GM18868 (cell line): ENCODE results near the gene IGF2R.
"Not testable (repeated sequence)": the region's sequence is repeated elsewhere in the genome, so short reads cannot be mapped to it uniquely, and the experiment has no call there.

Experiments
- ATAC-seq: cut with Tn5 transposase; IDR thresholded peaks from one replicate; pipeline ENCODE4 v1.9.1; 2021; ENCODE audit warnings: mild to moderate bottlenecking, moderate library complexity; ENCODE audit not compliant: unreplicated experiment

Gene IGF2R

DNA sequence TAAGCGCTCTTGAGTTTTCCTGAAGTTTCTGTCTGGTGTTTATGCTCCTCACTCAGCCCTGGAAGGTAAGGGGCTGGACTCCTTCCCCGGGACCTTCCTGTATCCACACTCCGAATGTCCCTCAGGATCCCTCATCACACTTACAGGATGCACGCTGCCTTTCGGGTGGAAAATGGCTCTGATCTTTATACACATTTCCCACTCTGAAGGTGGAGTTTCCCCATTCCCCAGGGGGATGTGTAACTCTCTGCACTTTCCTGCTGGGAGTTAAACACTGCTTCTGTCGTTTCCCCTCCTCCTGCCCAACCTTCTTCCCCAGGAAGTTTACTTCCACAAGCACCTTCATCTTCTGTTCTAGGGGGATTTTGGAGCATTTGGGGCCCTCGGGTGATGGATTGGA, 17.1 kb upstream of the IGF2R start:
- ATAC-seq = no peak

GRCh38 chr6:159952289-159953005, 16.4 kb upstream of the IGF2R start:
- no peak for ATAC-seq

DNA sequence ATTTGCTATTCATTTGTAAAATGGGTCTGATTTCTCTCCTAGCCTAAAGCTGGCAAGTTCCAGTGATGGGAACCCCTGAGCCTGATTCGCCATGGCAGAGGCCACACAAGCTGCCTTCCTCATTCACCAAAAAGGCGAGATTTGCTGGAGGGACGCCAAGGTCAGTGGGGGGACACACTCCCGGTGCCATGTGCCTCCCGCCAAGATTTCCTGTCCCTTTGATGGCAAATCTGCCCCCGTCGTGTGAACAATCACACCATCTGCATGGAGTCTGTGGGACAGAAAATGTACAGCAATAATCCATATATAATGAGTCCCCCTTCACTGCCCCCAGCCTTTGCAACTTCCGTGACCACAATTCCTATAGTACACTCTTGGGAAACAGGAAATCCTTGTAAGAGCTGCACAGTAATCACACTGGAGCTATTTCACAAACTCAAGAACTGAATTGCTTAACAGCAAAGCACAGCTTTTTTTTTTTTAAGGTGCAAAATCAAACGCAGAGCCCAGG, 15.7 kb upstream of the IGF2R start:
- no peak for ATAC-seq

DNA sequence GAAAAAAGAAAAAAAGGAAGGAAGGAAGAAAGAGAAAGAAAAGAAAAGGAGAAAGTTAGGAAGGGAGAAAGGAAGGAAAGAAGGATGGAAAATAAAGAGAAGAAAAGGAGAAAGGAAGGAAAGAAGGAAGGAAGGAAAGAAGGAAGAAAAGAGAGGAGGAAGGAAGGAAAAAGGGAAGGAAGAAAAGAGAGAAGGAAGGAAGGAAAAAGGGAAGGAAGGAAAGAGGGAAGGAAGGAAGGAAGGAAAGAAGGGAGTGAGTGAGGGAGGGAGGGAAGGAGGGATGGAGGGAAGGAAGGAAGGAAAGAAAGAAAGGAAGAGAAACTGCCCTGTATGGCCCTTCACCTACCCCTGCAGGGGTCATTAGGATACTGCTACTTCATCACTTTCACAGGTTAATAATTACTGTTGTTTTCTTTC, 12.9 kb upstream of the IGF2R start:
- ATAC-seq = no peak

DNA sequence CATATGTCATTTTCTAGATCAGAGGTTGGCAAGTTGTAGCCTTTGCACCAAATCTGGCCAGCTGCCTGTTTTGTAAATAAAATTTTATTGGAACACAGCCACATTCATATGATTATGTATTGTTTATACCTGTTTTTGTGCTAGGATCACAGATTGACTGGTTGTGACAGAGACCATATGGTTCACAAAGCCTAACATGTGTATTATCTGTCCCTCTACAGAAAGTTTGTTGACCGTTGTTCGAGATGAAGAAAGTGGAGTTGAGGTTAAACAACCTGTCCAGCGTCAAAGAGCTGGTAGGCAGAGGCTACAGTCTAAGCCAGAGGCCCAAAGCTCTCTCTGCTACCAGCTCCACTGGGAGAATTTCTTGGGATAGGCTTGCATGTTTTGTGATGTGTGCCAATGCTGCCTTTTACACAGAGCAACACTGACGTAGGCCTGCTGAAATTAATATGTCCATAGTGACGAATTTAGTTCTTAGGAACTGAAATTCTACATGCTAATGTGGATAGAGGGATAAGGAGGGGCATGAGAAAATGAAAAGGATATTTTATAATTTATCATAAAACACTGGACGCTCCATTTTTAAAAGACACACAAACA, 11.7 kb upstream of the IGF2R start:
- ATAC-seq = no peak

DNA sequence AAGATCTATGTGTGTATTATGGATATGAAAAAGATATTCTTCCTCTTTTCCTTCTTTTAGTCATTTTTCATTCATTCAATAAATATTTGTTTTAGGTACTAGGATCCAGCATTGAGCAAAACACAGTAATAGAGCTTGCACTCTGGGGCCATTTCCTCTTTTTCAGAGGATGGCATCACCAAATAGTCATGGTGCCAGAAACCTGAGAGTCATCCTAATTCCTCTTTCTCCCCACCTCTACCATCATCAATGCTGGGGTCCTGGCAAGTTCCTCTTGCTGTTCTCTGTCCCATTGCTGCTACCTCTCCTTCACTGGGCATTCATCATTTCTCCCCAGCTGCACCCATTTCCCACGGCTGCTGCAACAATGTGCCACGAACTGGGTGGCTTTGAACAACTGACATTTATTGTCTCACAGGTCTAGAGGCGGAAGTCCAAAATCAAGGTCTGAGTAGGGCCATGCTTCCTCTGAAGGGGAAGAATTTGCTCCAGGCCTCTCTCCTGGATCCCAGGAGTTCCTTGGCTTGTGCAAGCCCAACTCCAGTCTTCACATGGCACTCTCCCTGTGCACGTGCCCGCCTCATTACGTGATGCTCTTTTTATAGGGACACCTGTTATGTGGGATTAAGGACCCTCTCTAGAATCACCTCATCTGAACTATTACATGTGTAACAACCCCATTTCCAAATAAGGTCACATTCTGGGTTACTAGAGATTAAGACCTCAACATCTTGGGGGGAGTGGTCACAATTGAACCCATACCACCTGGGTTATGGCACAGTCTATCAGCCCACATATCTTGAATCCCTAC, 9.5 kb upstream of the IGF2R start:
- ATAC-seq = peak; percentile 90

- no peak for ATAC-seq
These were observed 8.9 kb upstream of the IGF2R start for GRCh38 chr6:159959976-159960384.

- no peak for ATAC-seq
These were observed 8.4 kb upstream of the IGF2R start for GRCh38 chr6:159960485-159960884.

DNA sequence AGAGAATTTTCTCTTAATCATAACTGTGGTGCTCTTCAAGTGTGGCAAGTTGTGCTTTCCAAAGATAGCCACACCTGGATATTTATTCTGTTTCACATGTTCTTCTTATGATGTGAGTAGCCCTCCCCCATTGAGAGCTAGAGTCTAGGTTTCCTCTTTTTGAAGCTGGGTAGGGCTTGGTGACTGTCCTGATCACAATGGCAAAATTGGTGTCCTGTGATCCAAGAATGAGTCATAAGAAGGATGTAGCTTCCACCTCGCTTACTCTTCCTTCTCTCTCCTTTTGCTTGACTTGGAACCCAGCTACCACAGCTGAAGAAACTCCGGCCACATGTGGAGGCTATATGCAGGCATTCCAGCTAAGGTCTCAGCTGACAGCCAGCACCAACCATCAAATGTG, 7.4 kb upstream of the IGF2R start:
- ATAC-seq = peak; percentile 37

DNA sequence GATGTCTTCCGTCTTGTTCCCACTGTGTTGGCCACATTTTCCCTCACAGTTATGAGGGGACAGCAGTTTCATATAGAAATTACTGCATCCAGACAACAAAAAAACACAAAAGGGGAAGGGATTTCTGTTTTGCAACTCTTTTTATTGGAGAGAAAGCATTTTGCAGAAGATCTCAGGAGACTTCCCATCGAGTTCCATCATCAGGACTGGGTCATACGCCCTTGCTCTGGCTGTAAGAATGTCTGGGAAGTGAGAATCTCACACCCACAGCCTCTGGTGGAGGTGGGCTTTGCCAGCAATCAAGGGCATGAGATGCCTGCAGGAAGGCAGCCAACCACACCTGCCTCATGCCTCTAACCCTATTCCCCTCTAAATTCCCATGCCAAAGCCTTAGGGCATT, 5.8 kb upstream of the IGF2R start:
- no peak for ATAC-seq

DNA sequence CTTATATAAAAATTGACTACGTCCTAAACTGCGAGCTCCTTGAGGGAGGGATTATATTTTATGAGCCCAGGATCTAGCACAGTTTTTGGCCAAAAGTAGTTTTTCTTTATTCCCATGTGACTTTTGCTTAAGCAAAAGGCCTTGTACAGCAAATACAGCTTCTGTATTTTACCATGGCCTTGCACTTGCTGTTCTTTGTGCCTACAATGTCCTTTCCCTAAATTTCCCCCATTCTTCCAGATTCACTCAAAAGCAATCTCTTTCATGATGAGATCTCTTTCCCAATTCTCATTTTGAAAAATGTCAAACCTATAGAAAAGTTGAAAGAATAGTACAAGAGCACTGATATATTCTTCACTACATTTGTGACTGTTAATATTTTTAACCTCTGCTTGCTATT, 4.8 kb upstream of the IGF2R start:
- ATAC-seq = no peak

DNA sequence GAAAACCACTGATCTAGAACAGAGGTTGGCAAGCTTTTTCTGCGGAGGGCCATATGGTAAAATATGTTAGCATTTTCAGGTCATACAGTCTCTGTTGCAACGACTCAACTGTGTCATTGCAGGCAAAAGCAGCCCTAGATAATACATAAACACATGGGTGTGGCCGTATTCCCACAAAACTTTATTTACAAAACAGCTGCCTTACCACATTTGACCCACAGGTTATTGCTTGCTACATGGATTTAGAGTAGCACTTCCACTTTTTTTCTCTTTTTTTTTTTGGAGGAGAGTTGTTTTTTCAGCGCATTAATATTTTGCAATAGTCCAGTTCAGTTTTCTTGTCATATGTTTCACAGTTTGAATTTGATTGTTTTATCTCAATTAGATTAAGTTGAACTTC, 2.5 kb upstream of the IGF2R start:
- ATAC-seq = no peak

GRCh38 chr6:159966981-159967380, 1.9 kb upstream of the IGF2R start:
- no peak for ATAC-seq

DNA sequence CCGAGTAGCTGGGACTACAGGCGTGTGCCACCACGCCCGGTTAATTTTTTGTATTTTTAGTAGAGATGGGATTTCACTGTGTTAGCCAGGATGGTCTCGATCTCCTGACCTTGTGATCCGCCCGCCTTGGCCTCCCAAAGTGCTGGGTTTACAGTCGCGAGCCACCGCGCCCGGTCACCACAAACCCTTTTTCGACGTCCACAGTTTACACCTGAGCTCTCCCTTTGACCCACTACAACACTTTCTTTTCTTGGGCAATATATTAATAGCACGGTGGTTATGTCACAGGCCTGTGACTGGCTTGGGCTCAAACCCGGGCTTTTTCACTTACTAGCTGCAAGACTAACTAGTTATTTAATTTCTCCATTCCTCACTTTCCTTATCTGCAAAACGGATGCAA, 1.3 kb upstream of the IGF2R start:
- not testable (repeated sequence) for ATAC-seq

GRCh38 chr6:159969204-159969912, 476 bp downstream of the IGF2R start:
- ATAC-seq = peak; percentile 23

DNA sequence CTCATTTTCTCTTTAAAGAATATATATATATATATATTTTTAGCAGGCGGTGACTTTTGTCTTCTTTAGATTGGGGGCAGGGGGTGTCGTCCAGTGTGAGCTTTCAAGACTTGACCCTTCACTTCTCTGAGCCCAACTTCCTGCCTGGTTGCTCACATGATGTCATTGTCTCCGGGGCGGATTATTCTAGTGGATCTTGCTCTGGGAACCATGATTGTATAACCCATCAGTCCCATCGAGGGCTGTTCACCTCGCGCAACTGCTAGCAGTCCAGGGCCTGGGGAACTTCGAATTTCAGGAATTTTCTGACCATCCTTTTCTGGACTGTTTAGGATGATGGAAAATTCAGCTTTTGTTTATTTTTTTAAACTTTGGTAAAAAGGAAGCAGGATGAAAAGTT, 1.0 kb downstream of the IGF2R start:
- ATAC-seq = peak; percentile 38

DNA sequence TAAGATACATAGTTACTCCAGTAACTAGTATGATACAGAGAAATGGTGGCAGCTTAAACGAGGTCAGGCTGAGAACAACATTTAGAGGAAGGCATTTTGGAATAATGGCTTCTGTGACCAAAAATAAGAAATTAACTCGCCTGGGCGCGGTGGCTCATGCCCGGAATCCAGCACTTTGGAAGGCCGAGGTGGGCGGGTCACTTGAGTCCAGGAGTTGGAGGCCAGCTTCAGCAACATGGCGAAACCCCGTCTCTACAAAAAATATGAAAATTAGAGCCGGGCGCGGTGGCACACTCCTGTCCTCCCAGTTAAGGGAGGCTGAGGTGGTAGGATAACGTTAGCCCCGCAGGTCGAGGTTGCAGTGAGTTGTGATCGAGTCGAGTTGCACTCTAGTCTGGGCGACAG, 1.8 kb downstream of the IGF2R start:
- ATAC-seq = no peak

- ATAC-seq = no peak
These were observed 2.7 kb downstream of the IGF2R start for GRCh38 chr6:159971341-159972178.

DNA sequence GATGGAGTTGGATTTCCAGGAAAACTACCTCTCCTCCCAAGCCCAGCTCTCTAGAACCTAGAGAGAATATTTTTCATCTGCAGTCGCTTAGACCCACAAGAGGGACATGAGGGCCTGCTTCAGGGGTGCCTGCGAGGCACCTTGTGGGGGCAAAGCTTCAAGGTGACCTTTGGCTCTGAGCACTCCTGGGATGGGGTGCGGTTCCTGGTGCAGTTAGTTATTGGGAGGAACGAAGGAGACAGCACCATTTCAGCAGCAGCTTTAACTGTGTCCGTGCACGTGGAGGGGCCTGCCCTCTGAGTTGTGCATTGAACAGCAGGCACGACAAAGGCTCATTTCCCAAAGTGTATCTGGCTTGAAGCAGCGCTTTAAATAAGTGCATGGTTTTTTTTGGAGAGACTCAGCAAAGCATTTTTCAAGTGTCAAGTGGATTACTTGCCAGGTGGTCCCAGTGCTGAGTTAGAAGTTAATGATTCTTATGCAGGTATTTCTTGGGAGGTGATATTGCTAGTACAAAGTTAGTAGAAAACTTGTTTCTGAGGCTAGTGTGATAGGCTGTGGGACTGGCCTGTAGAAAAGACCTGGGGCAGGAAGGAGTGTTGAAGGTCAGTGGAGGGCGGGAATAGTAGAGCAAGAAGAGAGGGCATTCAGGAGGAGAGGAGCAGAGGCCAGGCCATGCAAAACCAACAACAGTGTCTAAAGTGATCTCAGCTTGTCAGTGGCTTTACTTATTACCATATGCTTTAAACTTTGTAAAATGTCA, 3.8 kb downstream of the IGF2R start:
- no peak for ATAC-seq

- ATAC-seq = no peak
These were observed 4.5 kb downstream of the IGF2R start for GRCh38 chr6:159973406-159973805.
